HEK293T (cell line): ENCODE data around the gene PTPMT1.

Experiments used
- ARNT ChIP-seq: fragments of 450-650 bp; IDR thresholded peaks from 2 replicates; pipeline ENCODE4 v1.6.1; 2017; ENCODE audit warnings: mild to moderate bottlenecking
- BHLHE40 ChIP-seq: fragments of 450-650 bp; IDR thresholded peaks from 2 replicates; pipeline ENCODE4 v1.6.1; 2016; ENCODE audit warnings: mild to moderate bottlenecking, moderate library complexity, borderline replicate concordance
- ELF4 ChIP-seq: fragments of 450-650 bp; IDR thresholded peaks from 2 replicates; pipeline ENCODE4 v1.6.1; 2017; ENCODE audit warnings: antibody characterized with exemption
- FOXA1 ChIP-seq: fragments of 450-650 bp; IDR thresholded peaks from 2 replicates; pipeline ENCODE4 v1.6.1; 2016; ENCODE audit warnings: mild to moderate bottlenecking
- FOXK2 ChIP-seq: fragments of 450-650 bp; IDR thresholded peaks from 2 replicates; pipeline ENCODE4 v1.6.1; 2016; ENCODE audit warnings: mild to moderate bottlenecking
- FOXM1 ChIP-seq: fragments of 450-650 bp; IDR thresholded peaks from 2 replicates; pipeline ENCODE4 v1.6.1; 2017; ENCODE audit warnings: mild to moderate bottlenecking, borderline replicate concordance
- HDGF ChIP-seq: fragments of 450-650 bp; IDR thresholded peaks from 2 replicates; pipeline ENCODE4 v1.6.1; 2017; ENCODE audit warnings: antibody characterized with exemption, borderline replicate concordance
- L3MBTL2 ChIP-seq: fragments of 450-650 bp; conservative IDR thresholded peaks from 2 replicates; pipeline ENCODE4 v1.6.1; 2016; ENCODE audit warnings: mild to moderate bottlenecking
- NFRKB ChIP-seq: fragments of 450-650 bp; IDR thresholded peaks from 2 replicates; pipeline ENCODE4 v1.6.1; 2016; ENCODE audit warnings: mild to moderate bottlenecking, moderate library complexity
- SP1 ChIP-seq: fragments of 450-650 bp; IDR thresholded peaks from 2 replicates; pipeline ENCODE4 v1.6.1; 2017
- SUZ12 ChIP-seq: fragments of 450-650 bp; IDR thresholded peaks from 2 replicates; pipeline ENCODE4 v1.6.1; 2016; ENCODE audit warnings: mild to moderate bottlenecking
- TARDBP ChIP-seq: fragments of 450-650 bp; IDR thresholded peaks from 2 replicates; pipeline ENCODE4 v1.6.1; 2016
- ZNF384 ChIP-seq: fragments of 450-650 bp; IDR thresholded peaks from 2 replicates; pipeline ENCODE4 v1.6.1; 2016
- TF ChIP-seq, protein P1 (sequence below): fragments of 450-650 bp; IDR thresholded peaks from 2 replicates; pipeline ENCODE4 v1.6.1; 2016

DNA sequence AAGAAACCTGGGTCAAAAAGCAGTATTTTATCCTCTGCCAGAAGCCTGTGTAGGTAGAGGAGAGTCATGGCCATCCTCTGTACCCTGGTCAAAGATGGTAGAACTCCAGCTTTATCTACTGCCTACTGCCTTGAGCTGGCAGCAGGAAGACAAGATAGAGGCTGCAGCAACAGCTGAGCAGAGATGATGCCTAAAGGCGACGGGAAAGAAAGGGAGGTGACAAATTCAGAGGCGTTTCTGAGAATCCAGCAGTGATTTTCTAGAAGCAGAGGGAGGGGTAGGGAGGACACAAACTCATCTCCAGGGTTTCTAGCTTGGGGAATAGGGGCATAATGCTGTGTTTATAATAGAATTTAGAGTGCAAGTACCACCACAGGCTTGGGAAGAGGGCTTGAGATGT lies 44.3 kb downstream of the PTPMT1 start:
- TF ChIP-seq ARNT, result no peak
- TF ChIP-seq FOXM1, result no peak
- TF ChIP-seq SP1, result no peak
- no peak for TF ChIP-seq ELF4
- TF ChIP-seq FOXA1, result no peak
- TF ChIP-seq SUZ12, result no peak
- TF ChIP-seq TARDBP, result no peak
- TF ChIP-seq, protein P1, sequence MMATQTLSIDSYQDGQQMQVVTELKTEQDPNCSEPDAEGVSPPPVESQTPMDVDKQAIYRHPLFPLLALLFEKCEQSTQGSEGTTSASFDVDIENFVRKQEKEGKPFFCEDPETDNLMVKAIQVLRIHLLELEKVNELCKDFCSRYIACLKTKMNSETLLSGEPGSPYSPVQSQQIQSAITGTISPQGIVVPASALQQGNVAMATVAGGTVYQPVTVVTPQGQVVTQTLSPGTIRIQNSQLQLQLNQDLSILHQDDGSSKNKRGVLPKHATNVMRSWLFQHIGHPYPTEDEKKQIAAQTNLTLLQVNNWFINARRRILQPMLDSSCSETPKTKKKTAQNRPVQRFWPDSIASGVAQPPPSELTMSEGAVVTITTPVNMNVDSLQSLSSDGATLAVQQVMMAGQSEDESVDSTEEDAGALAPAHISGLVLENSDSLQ, result no peak
- TF ChIP-seq ZNF384, result no peak
- no peak for TF ChIP-seq FOXK2
- TF ChIP-seq L3MBTL2, result no peak
- no peak for TF ChIP-seq BHLHE40
- no peak for TF ChIP-seq NFRKB
- TF ChIP-seq HDGF, result no peak
